ENCODE data around the gene MRPL48.

The MRPL48 gene

DNA sequence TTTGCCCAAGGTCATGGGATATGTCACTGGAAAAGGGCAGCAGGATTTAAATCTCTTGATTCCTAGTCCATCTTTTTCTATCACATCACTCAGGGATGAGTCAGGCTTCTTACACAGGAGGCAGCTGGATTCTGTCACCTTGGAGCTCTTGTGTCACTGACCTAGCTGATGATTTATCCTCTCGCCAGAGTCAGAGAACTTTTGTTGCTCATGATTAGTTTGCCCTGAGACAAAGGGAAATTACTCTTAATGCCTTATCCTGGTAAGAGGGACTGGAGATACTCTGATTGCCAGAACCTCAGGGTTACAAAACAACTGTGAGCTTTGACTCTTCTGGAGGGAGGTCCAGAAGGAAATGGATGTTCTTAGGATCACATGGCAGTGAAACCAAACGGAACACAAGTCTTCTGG lies 78.9 kb downstream of the MRPL48 start:
- TF ChIP-seq, protein P1, sequence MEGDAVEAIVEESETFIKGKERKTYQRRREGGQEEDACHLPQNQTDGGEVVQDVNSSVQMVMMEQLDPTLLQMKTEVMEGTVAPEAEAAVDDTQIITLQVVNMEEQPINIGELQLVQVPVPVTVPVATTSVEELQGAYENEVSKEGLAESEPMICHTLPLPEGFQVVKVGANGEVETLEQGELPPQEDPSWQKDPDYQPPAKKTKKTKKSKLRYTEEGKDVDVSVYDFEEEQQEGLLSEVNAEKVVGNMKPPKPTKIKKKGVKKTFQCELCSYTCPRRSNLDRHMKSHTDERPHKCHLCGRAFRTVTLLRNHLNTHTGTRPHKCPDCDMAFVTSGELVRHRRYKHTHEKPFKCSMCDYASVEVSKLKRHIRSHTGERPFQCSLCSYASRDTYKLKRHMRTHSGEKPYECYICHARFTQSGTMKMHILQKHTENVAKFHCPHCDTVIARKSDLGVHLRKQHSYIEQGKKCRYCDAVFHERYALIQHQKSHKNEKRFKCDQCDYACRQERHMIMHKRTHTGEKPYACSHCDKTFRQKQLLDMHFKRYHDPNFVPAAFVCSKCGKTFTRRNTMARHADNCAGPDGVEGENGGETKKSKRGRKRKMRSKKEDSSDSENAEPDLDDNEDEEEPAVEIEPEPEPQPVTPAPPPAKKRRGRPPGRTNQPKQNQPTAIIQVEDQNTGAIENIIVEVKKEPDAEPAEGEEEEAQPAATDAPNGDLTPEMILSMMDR (conservative IDR thresholded peaks at IDR 0.05; ENCODE audit: low read depth): no peak
- no peak overlapping the region for H3K27ac ChIP-seq
- DNase-seq (ENCODE audit: low spot score): peak; percentile 63
- ChIA-PET CTCF (interaction anchor here (0.7 kb wide), 1 partner anchor 13 kb away, joined by 4 read pairs; no protein-coding TSS in a partner anchor), POLR2A (ENCODE audit: low non-redundant PET) (no interaction called here)

DNA sequence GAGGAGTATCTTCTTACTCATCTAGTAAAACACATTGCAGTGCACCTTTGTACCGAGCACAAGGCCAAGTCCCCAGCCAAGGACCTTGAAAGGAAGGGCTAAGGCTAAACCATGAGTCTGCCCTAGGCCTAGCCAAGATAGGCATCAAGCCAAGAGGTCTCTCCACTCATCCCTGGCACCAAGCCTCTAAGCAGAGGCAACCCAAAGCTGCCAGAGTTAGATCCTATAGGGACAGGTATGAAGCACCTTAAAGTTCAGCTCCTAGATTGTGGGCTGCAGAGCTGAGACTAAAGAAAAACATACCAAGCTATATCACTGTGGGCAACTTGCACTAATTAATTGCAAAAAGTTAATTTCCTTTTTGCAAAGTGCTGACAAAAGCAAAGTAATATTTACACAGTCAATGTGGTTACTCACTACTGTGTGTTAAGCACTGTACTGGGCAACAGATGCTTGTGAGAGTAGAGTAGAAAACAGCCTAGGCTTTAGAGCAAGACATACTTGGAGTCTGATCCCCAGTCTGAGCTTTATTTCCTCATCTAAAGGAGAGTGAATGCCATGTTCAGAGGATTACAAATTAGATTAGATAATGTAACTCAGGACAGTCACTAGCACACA lies 81.8 kb downstream of the MRPL48 start:
- POLR2A ChIA-PET (ENCODE audit: low non-redundant PET): no interaction called here
- no peak for DNase-seq (ENCODE audit: low spot score)
- no peak overlapping the region for H3K27ac ChIP-seq
- CTCF ChIA-PET: no interaction called here
- TF ChIP-seq, protein P1 (conservative IDR thresholded peaks at IDR 0.05; ENCODE audit: low read depth): no peak

DNA sequence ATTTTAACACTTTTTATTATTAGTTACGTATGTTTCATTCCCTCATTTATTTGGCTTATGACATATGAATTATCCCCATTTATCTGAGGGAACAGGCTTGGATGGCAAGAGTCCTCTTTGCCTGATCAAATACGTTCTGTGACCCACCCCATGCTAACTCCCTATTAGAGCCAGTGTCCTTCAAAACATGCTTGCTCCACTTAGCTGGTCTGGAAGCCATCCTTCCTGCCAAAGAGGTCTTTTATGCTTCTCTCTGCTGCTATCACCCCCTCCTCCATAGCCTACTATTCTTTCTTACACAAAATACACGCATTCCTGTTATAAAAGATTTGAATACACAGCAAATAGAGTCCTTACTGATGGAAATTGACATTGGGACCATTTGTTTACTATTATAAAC lies 82.6 kb downstream of the MRPL48 start:
- no peak for DNase-seq (ENCODE audit: low spot score)
- H3K27ac ChIP-seq: no peak overlapping the region
- ChIA-PET CTCF (no interaction called here), POLR2A (ENCODE audit: low non-redundant PET) (no interaction called here)
- TF ChIP-seq, protein P1 (conservative IDR thresholded peaks at IDR 0.05; ENCODE audit: low read depth): no peak

DNA sequence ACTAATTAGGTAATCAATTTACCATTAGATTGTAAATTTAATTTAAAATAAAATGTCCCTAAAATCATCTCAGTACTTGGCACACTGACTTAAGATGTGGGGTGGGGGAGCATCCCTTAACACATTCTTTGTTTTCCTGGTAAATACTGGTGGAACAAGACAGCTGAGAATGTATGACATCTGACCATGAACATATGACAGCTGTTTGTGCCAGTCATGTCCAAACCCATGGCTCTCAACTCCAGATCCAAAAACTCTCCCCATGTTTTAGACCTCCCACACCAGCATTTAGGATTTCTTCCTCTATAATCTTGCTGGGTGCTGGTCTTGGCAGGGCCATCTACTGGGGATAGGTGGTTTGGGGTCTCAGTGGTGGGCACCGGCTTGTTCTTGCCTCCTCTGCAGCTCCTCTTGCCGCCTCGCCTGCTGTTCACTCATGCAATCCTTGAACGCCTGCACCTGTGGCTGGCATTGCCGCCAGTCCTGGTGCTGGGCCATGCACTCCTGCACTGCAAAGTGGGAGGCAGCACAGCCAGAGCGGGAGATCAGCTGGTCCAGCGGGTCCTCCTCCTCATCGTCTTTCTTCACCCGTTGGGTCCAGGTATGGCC lies 85.2 kb downstream of the MRPL48 start:
- DNase-seq (ENCODE audit: low spot score): no peak
- ChIA-PET POLR2A (ENCODE audit: low non-redundant PET) (no interaction called here), CTCF (no interaction called here)
- 0 out of 2 replicates have a peak overlapping the region, but pooled peaks have one; percentile 10 for H3K27ac ChIP-seq
- TF ChIP-seq, protein P1 (conservative IDR thresholded peaks at IDR 0.05; ENCODE audit: low read depth): no peak

DNA sequence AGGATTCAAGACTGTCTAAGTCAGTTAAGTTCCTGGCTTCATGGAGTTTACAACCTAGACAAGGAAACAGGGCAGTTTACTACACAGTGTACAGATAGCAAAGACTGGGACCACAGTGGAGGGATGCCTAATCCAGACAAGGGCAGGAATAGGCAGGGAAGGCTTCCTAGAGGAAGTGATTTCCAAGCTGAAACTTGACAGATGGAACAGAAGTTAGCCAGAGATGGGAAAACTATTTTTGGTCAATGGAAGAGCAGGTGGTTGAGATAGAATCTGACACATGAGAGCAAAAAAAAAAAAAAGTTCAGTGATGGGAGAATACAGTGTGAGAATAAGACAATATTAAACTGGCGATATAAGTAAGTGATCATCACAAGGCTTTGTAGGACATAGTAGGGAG lies 87.7 kb downstream of the MRPL48 start:
- CTCF ChIA-PET: interaction anchor here (1.0 kb wide), 1 partner anchor 26 kb away, joined by 6 read pairs; no protein-coding TSS in a partner anchor
- no peak for DNase-seq (ENCODE audit: low spot score)
- POLR2A ChIA-PET (ENCODE audit: low non-redundant PET): no interaction called here
- peak overlapping the region; percentile 92; the same call in 1 of the 2 replicates for H3K27ac ChIP-seq
- TF ChIP-seq, protein P1 (conservative IDR thresholded peaks at IDR 0.05; ENCODE audit: low read depth): no peak

DNA sequence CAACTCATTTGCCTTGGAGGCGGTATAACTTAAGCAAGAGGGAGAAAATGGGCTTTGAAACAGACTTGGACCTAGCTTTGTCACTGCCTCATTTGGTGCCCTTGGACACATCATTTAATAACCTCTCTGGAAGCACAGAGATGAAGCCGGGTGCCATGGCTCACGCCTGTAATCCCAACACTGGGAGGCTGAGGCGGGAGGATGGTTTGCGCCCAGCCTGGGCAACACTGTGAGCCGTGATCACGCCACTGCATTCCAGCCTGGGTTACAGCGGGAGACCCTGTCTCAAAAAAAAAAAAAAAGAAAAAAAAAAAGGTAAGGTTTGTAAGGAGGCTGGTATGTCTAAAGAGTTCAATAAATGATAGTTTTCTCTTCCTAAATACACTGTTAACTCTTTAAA lies 88.2 kb downstream of the MRPL48 start:
- TF ChIP-seq, protein P1 (conservative IDR thresholded peaks at IDR 0.05; ENCODE audit: low read depth): no peak
- POLR2A ChIA-PET (ENCODE audit: low non-redundant PET): no interaction called here
- DNase-seq (ENCODE audit: low spot score): no peak
- CTCF ChIA-PET: interaction anchor here (1.0 kb wide), 1 partner anchor 25 kb away, joined by 6 read pairs; no protein-coding TSS in a partner anchor
- peak overlapping the region; percentile 92 for H3K27ac ChIP-seq
